ENCODE measurements around the gene PDZRN3.
A peak's percentile ranks its signal among the peaks of the same experiment; 100 is the strongest.

PDZRN3 gene

GRCh38 chr3:73459711-73460110 is 165.0 kb downstream of the PDZRN3 start:
- no peak for DNase-seq (ENCODE audit: low read depth, low spot score)

GRCh38 chr3:73453666-73454065 is 171.1 kb downstream of the PDZRN3 start:
- peak; percentile 85 for DNase-seq (ENCODE audit: low read depth, low spot score)

- no peak for DNase-seq (ENCODE audit: low read depth, low spot score)
These were observed 172.0 kb downstream of the PDZRN3 start for GRCh38 chr3:73452729-73453128.

- no peak for DNase-seq (ENCODE audit: low read depth, low spot score)
These were observed 173.3 kb downstream of the PDZRN3 start for GRCh38 chr3:73451301-73451944.

- no peak for DNase-seq (ENCODE audit: low read depth, low spot score)
These were observed 175.0 kb downstream of the PDZRN3 start for GRCh38 chr3:73449774-73450173.

GRCh38 chr3:73448761-73449301 is 175.9 kb downstream of the PDZRN3 start:
- DNase-seq (ENCODE audit: low read depth, low spot score), result no peak

- peak; percentile 57 for DNase-seq (ENCODE audit: low read depth, low spot score)
These were observed 176.7 kb downstream of the PDZRN3 start for GRCh38 chr3:73448041-73448440.

GRCh38 chr3:73447111-73447510 is 177.6 kb downstream of the PDZRN3 start:
- no peak for DNase-seq (ENCODE audit: low read depth, low spot score)

GRCh38 chr3:73446467-73447110 is 178.2 kb downstream of the PDZRN3 start:
- DNase-seq (ENCODE audit: low read depth, low spot score), result no peak

GRCh38 chr3:73442886-73443285 is 181.9 kb downstream of the PDZRN3 start:
- no peak for DNase-seq (ENCODE audit: low read depth, low spot score)

- DNase-seq (ENCODE audit: low read depth, low spot score), result no peak
These were observed 182.6 kb downstream of the PDZRN3 start for GRCh38 chr3:73442152-73442551.

- no peak for DNase-seq (ENCODE audit: low read depth, low spot score)
These were observed 186.9 kb downstream of the PDZRN3 start for GRCh38 chr3:73437828-73438227.

GRCh38 chr3:73435055-73435454 is 189.7 kb downstream of the PDZRN3 start:
- DNase-seq (ENCODE audit: low read depth, low spot score), result no peak

GRCh38 chr3:73433687-73434086 is 191.1 kb downstream of the PDZRN3 start:
- DNase-seq (ENCODE audit: low read depth, low spot score), result no peak

GRCh38 chr3:73433079-73433478 is 191.7 kb downstream of the PDZRN3 start:
- no peak for DNase-seq (ENCODE audit: low read depth, low spot score)

GRCh38 chr3:73432706-73433032 is 192.1 kb downstream of the PDZRN3 start:
- no peak for DNase-seq (ENCODE audit: low read depth, low spot score)

GRCh38 chr3:73432023-73432705 is 192.6 kb downstream of the PDZRN3 start:
- DNase-seq (ENCODE audit: low read depth, low spot score), result peak; percentile 67

- DNase-seq (ENCODE audit: low read depth, low spot score), result no peak
These were observed 193.4 kb downstream of the PDZRN3 start for GRCh38 chr3:73431183-73431900.

- no peak for DNase-seq (ENCODE audit: low read depth, low spot score)
These were observed 197.6 kb downstream of the PDZRN3 start for GRCh38 chr3:73427048-73427706.

GRCh38 chr3:73426606-73427005 is 198.1 kb downstream of the PDZRN3 start:
- no peak for DNase-seq (ENCODE audit: low read depth, low spot score)

GRCh38 chr3:73423116-73423515 is 201.6 kb downstream of the PDZRN3 start:
- DNase-seq (ENCODE audit: low read depth, low spot score), result no peak

GRCh38 chr3:73422571-73422970 is 202.2 kb downstream of the PDZRN3 start:
- no peak for DNase-seq (ENCODE audit: low read depth, low spot score)

Data from astrocyte of the hippocampus (primary cell).